ENCODE measurements around the gene SDR9C7.
"Not testable (repeated sequence)": the region's sequence is repeated elsewhere in the genome, so short reads cannot be mapped to it uniquely, and the experiment has no call there.

The SDR9C7 gene

GRCh38 chr12:56914256-56914655, 20.0 kb downstream of the SDR9C7 start:
- DNase-seq, result no peak

GRCh38 chr12:56909403-56909802, 24.8 kb downstream of the SDR9C7 start:
- DNase-seq, result not testable (repeated sequence)

GRCh38 chr12:56908136-56908535, 26.1 kb downstream of the SDR9C7 start:
- DNase-seq, result no peak

GRCh38 chr12:56905852-56906251, 28.4 kb downstream of the SDR9C7 start:
- no peak for DNase-seq

- no peak for DNase-seq
These were observed 30.8 kb downstream of the SDR9C7 start for GRCh38 chr12:56903374-56903773.

GRCh38 chr12:56901313-56901712, 32.9 kb downstream of the SDR9C7 start:
- not testable (repeated sequence) for DNase-seq

- no peak for DNase-seq
These were observed 33.6 kb downstream of the SDR9C7 start for GRCh38 chr12:56900583-56900982.

- DNase-seq, result no peak
These were observed 35.3 kb downstream of the SDR9C7 start for GRCh38 chr12:56898938-56899337.

GRCh38 chr12:56897844-56898361, 36.3 kb downstream of the SDR9C7 start:
- no peak for DNase-seq

- DNase-seq, result no peak
These were observed 38.1 kb downstream of the SDR9C7 start for GRCh38 chr12:56896082-56896481.

GRCh38 chr12:56894698-56895368, 39.4 kb downstream of the SDR9C7 start:
- no peak for DNase-seq

GRCh38 chr12:56891885-56892284, 42.3 kb downstream of the SDR9C7 start:
- DNase-seq, result not testable (repeated sequence)

GRCh38 chr12:56886319-56886718, 47.9 kb downstream of the SDR9C7 start:
- no peak for DNase-seq

- no peak for DNase-seq
These were observed 48.9 kb downstream of the SDR9C7 start for GRCh38 chr12:56885316-56885715.

- no peak for DNase-seq
These were observed 49.8 kb downstream of the SDR9C7 start for GRCh38 chr12:56884421-56884820.

GRCh38 chr12:56882407-56882806, 51.8 kb downstream of the SDR9C7 start:
- not testable (repeated sequence) for DNase-seq

GRCh38 chr12:56880125-56880992, 53.8 kb downstream of the SDR9C7 start:
- DNase-seq, result no peak

- not testable (repeated sequence) for DNase-seq
These were observed 54.7 kb downstream of the SDR9C7 start for GRCh38 chr12:56879240-56880124.

- no peak for DNase-seq
These were observed 56.2 kb downstream of the SDR9C7 start for GRCh38 chr12:56878010-56878339.

- DNase-seq, result no peak
These were observed 56.8 kb downstream of the SDR9C7 start for GRCh38 chr12:56877195-56878009.

GRCh38 chr12:56874821-56875220, 59.4 kb downstream of the SDR9C7 start:
- DNase-seq, result no peak

GRCh38 chr12:56873382-56873781, 60.8 kb downstream of the SDR9C7 start:
- no peak for DNase-seq
